GM19025 (cell line): Measurements from ENCODE around the gene ROCK2.

ENCODE experiments used
- ATAC-seq: cut with Tn5 transposase; IDR thresholded peaks from one replicate; pipeline ENCODE4 v1.9.1; 2021; ENCODE audit warnings: mild to moderate bottlenecking, low read depth, moderate library complexity; ENCODE audit not compliant: unreplicated experiment

The ROCK2 gene

GRCh38 chr2:11344342-11344955 lies at the start of gene ROCK2:
ROCK2 (minus strand) TSS chr2:11344636; CDS start chr2:11344136, 500 bp downstream.
- ATAC-seq: peak; percentile 66

GRCh38 chr2:11393711-11394236 lies 49.3 kb upstream of the ROCK2 start:
- no peak for ATAC-seq

DNA sequence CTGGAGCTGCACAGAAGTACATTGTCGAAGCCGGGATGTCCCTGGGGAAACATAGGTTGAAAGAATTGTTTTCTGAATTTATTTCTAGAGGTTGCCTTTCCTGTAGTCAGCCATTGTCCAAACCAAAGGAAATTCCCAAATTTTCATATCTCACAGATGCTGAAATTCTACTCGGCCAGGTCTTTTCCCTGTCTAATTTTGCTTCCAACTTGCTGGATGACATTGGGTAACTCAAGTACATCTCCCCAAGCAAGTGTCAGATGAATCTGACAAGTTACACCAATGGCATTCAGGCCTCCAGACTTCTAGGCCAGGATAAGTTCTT lies 47.5 kb upstream of the ROCK2 start:
- ATAC-seq: no peak

- ATAC-seq: no peak
Measured at GRCh38 chr2:11390399-11390658, 45.9 kb upstream of the ROCK2 start.

GRCh38 chr2:11389551-11390398 lies 45.3 kb upstream of the ROCK2 start:
- no peak for ATAC-seq

GRCh38 chr2:11389052-11389420 lies 44.6 kb upstream of the ROCK2 start:
- no peak for ATAC-seq

- ATAC-seq: no peak
Measured at GRCh38 chr2:11388262-11389051, 44.0 kb upstream of the ROCK2 start.

GRCh38 chr2:11387843-11388242 lies 43.4 kb upstream of the ROCK2 start:
- no peak for ATAC-seq

GRCh38 chr2:11387100-11387390 lies 42.6 kb upstream of the ROCK2 start:
- no peak for ATAC-seq

DNA sequence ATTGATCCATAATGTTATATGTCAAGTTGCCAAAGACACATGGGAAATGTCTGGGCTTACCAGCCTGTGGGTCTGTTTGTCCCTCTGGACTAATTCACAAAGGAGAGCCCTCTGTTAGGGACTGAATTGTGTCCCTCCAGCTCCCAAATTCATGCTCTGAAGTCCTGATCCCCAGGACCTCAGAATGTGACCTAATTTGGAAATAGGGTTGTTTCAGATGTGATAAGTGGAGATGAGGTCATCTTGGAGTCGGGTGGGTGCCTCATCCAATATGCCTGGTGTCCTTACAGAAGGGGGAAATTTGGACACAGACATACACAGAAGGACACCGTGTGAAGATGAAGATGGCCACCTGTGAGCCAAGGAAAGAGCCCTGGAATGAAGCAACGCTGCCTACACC lies 41.4 kb upstream of the ROCK2 start:
- no peak for ATAC-seq

- ATAC-seq: no peak
Measured at GRCh38 chr2:11385216-11385615, 40.8 kb upstream of the ROCK2 start.

- no peak for ATAC-seq
Measured at GRCh38 chr2:11379558-11379957, 35.1 kb upstream of the ROCK2 start.

DNA sequence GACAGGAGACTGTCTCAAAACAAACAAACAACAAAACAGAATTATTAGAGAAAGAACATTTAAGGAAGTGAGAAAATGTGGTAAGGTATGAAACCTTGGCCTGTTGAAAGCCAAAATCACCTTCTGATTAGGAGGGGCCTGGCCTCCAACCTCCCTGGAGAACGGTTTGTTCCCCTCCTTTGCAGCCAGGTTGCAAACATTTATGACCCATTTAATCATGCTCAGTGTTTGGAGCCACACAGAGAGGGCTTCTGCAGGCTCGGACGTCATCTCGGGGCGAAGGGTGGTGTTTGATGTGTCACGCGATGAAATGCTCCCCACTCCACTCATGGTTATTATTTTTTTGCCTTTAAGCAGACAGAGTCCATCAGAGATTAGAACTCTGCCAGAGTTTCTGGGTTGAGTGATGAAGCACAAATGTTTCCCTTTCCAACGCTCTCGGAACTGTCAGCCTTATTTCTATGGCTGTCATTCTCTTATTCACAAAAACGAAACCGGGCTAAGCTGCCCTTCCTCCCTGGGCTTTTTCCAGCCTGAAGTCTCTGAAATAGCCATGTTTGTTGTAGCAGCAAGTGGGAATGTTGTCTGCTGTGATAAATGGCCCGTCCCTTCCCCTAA lies 33.6 kb upstream of the ROCK2 start:
- ATAC-seq: peak; percentile 81

GRCh38 chr2:11376071-11376470 lies 31.6 kb upstream of the ROCK2 start:
- no peak for ATAC-seq

DNA sequence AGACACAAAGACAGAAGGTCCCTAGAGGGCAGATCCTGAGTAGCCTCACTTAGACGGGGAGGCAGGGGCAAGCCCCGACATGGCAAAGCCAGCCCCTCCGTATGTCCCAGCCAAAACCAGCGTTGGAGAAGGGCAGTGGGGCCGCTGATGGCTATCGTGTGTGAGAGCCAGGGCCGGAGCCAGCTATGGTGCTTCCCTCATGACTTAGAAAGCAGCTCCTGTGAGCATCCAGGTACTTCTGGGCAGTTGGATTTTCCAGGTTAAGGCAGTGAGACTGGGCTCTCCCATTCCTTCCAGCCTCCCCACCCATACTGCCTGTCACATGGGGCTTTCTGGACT lies 31.2 kb upstream of the ROCK2 start:
- no peak for ATAC-seq

DNA sequence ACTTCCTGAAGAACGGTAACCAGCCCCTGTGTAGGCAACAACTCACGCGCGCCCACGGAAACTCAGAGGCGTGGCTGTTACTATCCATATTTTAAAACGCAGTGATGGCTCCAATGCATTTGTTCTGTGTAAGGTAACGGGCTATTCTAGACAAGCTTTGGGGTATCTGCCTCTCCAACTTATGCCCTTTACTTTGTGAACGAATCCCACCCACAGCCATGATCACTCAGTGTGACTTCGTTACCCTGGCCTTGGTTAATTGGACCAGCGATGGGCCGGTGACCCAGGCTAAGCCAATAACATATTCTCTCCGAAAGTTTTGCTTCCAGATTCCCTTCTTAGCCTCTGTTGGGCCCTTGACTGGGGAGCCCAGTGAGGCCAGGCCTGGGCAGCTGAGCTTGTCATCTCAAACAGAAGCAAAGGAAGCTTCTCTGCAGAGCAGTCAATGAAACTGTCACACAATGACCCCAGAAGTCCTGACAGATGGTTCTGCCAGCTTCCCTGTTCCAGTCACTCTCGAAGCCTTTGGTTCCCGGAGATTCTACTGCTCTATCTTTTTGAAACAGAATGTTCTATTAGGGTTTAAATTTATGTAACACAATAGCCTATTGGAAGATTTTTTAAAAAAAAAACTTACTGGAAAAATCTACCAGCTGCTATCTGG lies 30.7 kb upstream of the ROCK2 start:
- no peak for ATAC-seq

DNA sequence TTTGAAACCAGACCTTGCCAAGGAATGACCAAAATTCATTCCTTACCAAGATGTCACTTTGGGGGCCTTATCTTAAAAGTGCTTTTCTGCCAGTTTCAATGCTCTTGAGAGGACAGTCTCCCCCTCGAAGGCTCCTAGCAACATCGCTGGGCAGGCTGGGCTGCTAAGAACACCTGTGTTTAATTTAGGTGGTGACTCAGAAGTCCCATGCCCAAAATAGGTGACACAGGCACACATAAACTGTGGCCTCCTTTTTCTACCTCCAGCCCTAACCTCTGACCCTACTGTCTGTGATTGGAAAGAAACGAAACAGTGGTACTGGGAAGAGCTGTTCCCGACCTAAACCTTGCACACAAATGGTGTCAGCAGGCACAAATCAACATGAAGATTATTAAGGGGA lies 28.7 kb upstream of the ROCK2 start:
- ATAC-seq: no peak

GRCh38 chr2:11371092-11371937 lies 26.9 kb upstream of the ROCK2 start:
- ATAC-seq: no peak

DNA sequence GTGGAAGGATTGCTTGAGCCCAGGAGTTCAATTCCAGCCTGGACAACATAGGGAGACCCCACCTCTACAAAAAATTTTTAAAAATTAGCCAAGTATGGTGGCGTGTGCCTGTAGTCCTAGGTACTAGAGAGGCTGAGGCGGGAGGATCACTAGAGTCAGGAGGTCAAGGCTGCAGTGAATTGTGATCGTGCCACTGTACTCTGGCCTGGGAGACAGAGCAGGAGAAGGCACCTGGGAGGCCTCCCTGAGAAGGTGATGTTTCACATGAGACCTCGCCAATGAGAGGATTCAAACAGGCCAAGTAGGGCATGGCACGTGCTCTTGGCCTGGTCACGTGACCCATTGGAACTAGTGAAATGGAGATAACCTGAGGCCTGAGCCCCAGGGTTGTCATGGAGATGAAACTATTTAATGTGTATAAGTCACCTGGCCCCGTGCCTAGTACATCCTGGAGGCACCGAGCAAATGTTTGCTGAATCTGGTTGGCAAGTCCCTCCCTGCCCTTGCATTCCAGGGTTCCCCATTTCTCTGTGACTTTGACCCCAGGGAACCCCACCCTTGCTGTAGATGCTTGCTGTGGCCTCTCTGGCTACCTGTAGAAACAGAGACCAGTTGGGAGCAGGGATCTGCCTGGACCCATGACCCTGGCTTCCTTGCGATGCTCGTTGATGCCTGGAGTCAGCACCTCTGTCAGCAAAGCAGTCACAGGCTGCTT lies 26.1 kb upstream of the ROCK2 start:
- no peak for ATAC-seq
